Osteocyte (in vitro differentiated cells): ENCODE data around the gene GRIA4. TPM values are rescaled to one million over a fixed set of nuclear protein-coding genes. Genes with fewer than 3 reads are reported as not detected.

ENCODE experiments used
- DNase-seq: peaks from one replicate; pipeline ENCODE4 v3.0.0; 2021; ENCODE audit warnings: mixed read lengths; ENCODE audit not compliant: unreplicated experiment; ENCODE audit errors: extremely low spot score
- H3K27ac Mint-ChIP-seq: one replicate; pipeline ENCODE4 v1.8.0; 2021; ENCODE audit warnings: mild to moderate bottlenecking, mixed read lengths; ENCODE audit not compliant: unreplicated experiment
- H3K27me3 Mint-ChIP-seq: one replicate; pipeline ENCODE4 v1.8.0; 2021; ENCODE audit warnings: mixed read lengths; ENCODE audit not compliant: unreplicated experiment
- H3K36me3 Mint-ChIP-seq: one replicate; pipeline ENCODE4 v1.8.0; 2021; ENCODE audit warnings: mixed read lengths; ENCODE audit not compliant: unreplicated experiment
- H3K4me1 Mint-ChIP-seq: one replicate; pipeline ENCODE4 v1.8.0; 2021; ENCODE audit warnings: mixed read lengths; ENCODE audit not compliant: unreplicated experiment
- H3K4me3 Mint-ChIP-seq: one replicate; pipeline ENCODE4 v1.8.0; 2021; ENCODE audit warnings: mild to moderate bottlenecking, moderate library complexity, mixed read lengths; ENCODE audit not compliant: unreplicated experiment
- H3K9me3 Mint-ChIP-seq: one replicate; pipeline ENCODE4 v1.8.0; 2021; ENCODE audit warnings: mixed read lengths; ENCODE audit not compliant: unreplicated experiment
- CTCF ChIP-seq: fragments of 200-600 bp; sonication (generic); IDR thresholded peaks from 2 replicates; pipeline ENCODE4 v1.5.0; 2021; ENCODE audit warnings: antibody characterized with exemption, mild to moderate bottlenecking, moderate library complexity
- total RNA-seq: library from RNA; stranded (reverse); gene quantifications from 2 replicates; pipeline ENCODE4 v1.2.1, GENCODE V29; 2021

The GRIA4 gene
- total RNA-seq, 1 donor from 2014 or later, result not detected

DNA sequence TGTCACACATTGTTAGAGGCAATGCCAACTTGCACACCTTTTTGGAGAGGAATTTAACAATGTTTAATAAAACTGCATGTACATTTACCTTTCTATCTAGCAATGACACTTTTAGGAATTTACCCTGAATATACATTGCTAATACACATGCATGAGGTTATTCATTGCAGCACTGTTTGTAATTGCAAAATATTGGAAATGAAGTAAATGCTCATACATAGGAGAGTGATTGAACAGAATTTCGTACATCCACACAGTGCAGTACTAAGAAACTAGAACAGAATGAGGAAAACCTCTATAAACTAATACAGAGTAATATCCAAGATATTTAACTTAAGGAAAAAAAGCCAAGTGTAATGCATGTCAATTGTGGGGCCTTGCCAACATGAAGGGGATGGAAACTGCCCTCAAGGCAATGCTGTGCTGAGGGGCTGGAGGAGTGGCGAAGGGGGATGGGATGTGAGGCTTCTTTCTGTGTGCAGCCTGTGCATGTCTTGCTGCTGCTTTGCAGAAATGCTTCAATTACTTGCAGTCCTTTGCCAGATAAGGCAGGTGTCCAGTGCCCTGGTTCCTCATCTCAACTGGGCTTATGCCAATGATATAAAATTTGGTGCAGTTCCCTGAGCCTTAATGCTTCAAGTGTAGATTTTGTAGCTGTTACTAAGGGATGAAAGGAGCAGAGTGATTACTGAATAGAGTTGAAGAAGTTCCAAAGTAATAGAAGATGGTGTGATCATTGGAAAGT, 96.1 kb downstream of the GRIA4 start:
- DNase-seq, result no peak
- no peak for TF ChIP-seq CTCF
- H3K9me3 Mint-ChIP-seq, result no peaks in the 10 kb centered on the region
- no peak overlapping the region for H3K27ac Mint-ChIP-seq
- no peaks in the 10 kb centered on the region for H3K36me3 Mint-ChIP-seq
- peaks cover 18% of the 10 kb centered on the region for H3K27me3 Mint-ChIP-seq
- no peak overlapping the region for H3K4me3 Mint-ChIP-seq
- no peaks in the 10 kb centered on the region for H3K4me1 Mint-ChIP-seq

- Mint-ChIP-seq H3K4me1 (no peaks in the 10 kb centered on the region), H3K27ac (no peak overlapping the region), H3K36me3 (no peaks in the 10 kb centered on the region), H3K4me3 (no peak overlapping the region), H3K27me3 (peaks cover 8% of the 10 kb centered on the region), H3K9me3 (no peaks in the 10 kb centered on the region)
- DNase-seq, result no peak
- no peak for TF ChIP-seq CTCF
Measured at GRCh38 chr11:105713106-105713505, 103.2 kb downstream of the GRIA4 start.

DNA sequence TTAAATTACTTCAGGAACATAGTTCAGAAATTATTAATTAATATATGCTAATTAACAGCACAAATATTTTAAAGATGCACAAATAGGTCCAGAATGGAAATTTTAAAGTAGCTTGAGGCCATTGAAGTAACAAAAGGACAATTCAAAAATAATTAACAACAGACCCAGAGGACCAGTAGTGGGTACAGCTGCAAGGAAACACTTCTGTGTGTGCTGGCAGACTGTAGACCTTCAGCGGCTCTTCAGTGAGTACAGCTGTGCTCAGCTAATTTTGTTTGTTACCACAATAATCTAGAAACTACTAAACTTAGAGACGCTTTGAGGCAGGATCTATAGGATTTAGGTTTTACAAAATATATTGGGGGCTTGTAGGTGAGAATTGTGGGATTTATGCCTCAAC, 103.8 kb downstream of the GRIA4 start:
- no peaks in the 10 kb centered on the region for H3K9me3 Mint-ChIP-seq
- no peak overlapping the region for H3K27ac Mint-ChIP-seq
- peaks cover 6% of the 10 kb centered on the region for H3K27me3 Mint-ChIP-seq
- H3K4me3 Mint-ChIP-seq, result no peak overlapping the region
- no peaks in the 10 kb centered on the region for H3K36me3 Mint-ChIP-seq
- TF ChIP-seq CTCF, result no peak
- no peaks in the 10 kb centered on the region for H3K4me1 Mint-ChIP-seq
- no peak for DNase-seq

DNA sequence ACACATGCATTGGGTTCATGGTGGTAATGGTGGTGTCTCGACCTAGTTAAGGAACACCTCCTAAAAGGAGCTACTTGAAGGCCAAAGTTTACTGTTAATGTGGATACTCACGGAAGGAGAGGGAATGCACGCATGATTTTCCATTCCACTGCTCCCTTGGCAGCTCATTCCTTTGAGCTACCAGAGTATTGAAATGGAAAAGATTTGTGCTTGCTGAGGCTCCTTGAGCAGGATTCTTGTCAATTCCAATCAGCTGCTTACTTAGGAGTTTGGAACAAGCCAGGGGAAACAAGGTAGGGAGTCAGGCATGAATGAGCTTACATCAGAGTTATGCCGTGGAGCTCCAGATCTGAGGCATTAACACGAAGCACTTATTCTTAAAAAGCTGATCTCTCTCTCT, 108.8 kb downstream of the GRIA4 start:
- Mint-ChIP-seq H3K27me3 (peaks cover 6% of the 10 kb centered on the region), H3K4me3 (no peak overlapping the region), H3K27ac (no peak overlapping the region), H3K9me3 (no peaks in the 10 kb centered on the region), H3K36me3 (no peaks in the 10 kb centered on the region), H3K4me1 (peaks cover 14% of the 10 kb centered on the region)
- TF ChIP-seq CTCF, result no peak
- DNase-seq, result no peak

DNA sequence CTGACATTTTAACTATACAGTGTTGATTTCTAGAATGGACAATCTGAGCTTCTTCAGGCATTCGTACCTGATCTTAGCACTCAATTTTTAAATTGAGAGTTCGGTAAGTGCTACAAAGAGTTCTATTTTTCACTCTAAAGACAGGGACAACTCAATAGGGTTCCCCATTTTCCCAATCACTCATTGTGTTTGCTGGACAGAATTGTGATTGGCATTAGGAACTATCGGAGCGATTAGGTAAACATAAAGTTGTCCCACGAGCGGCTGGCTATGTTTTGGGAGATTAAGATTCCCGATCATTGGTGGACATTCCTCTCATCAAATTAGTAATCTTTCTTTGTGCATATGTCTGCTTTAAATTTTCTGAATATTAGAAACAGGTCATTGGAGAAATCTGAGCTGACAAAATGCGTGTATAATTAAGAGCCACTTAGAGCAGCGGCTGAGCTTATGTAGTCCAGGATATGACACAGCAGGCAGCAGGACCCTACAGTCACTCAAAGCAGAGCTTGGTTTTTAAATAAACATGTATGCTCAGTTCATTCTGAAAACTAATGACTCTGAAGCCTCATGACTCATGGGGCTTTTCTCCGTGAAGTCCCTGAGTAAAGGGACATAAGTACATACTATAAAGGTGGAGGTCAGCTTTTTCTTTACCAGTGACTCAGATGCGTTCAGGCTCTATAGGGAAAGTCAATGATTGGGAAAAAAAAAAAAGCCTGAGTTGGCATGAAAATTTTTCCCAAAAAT, 109.4 kb downstream of the GRIA4 start:
- Mint-ChIP-seq H3K36me3 (no peaks in the 10 kb centered on the region), H3K9me3 (no peaks in the 10 kb centered on the region), H3K27ac (peak overlapping the region; percentile 36), H3K27me3 (peaks cover 6% of the 10 kb centered on the region), H3K4me1 (peaks cover 14% of the 10 kb centered on the region), H3K4me3 (peak overlapping the region; percentile 30)
- no peak for DNase-seq
- no peak for TF ChIP-seq CTCF
